C4-2B (cell line): ENCODE results near the gene ARRB2.

Source experiments
- H3K27ac ChIP-seq: fragments of 450-650 bp; 2 replicates; pipeline ENCODE4 v1.5.1; 2017
- ZFX ChIP-seq: fragments of 450-650 bp; IDR thresholded peaks from 2 replicates; pipeline ENCODE4 v1.6.1; 2017
- TF ChIP-seq, protein P1 (sequence below): fragments of 450-650 bp; conservative IDR thresholded peaks from 2 replicates; pipeline ENCODE4 v1.5.1; 2017; ENCODE audit warnings: mild to moderate bottlenecking

ARRB2 gene

DNA sequence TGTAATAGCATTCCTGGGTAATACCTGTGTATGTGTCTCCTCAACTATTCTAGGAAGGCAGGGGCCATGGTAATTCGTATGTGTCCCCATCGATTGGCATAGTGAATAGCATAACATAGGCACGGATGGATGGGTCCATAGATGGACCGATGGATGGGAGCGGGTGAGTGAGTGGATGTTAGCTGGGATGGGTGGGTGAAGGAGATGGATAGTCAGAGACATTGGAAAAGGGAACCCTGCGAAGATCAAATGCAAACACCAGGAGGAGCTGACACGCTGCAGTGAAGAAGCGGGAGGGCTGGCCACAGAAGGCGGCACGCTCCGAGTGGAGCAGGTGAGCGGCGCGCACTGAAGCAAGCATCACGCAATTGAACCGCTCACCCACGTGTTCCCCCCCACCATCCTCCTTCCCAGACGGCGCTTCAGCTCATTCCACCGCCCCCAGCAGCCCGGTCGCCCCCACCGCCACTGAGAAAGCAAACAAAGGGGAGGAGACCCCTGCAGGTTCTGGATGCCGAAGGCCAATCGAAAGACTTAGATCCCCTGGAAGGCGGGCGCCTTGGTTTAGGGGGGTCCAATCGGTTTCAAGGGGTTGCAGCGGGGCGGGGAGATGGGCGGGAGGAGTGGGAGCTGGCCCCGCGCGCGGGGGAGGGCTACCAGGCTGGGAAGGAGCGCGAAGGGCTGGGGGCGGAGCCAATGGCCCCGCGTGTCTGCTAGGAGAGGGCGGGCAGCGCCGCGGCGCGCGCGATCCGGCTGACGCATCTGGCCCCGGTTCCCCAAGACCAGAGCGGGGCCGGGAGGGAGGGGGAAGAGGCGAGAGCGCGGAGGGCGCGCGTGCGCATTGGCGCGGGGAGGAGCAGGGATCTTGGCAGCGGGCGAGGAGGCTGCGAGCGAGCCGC lies at the start of gene ARRB2:
ARRB2 (plus strand) TSS at position 839 of the 899 bp plus-strand sequence. CDS start 90 bp downstream, outside the sequence.
- peak within 1 kb of the TSS; percentile 72 for H3K27ac ChIP-seq
- TF ChIP-seq, protein P1, sequence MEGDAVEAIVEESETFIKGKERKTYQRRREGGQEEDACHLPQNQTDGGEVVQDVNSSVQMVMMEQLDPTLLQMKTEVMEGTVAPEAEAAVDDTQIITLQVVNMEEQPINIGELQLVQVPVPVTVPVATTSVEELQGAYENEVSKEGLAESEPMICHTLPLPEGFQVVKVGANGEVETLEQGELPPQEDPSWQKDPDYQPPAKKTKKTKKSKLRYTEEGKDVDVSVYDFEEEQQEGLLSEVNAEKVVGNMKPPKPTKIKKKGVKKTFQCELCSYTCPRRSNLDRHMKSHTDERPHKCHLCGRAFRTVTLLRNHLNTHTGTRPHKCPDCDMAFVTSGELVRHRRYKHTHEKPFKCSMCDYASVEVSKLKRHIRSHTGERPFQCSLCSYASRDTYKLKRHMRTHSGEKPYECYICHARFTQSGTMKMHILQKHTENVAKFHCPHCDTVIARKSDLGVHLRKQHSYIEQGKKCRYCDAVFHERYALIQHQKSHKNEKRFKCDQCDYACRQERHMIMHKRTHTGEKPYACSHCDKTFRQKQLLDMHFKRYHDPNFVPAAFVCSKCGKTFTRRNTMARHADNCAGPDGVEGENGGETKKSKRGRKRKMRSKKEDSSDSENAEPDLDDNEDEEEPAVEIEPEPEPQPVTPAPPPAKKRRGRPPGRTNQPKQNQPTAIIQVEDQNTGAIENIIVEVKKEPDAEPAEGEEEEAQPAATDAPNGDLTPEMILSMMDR, result no peak; the same call in 1 of the 2 replicates
- no peak for TF ChIP-seq ZFX

DNA sequence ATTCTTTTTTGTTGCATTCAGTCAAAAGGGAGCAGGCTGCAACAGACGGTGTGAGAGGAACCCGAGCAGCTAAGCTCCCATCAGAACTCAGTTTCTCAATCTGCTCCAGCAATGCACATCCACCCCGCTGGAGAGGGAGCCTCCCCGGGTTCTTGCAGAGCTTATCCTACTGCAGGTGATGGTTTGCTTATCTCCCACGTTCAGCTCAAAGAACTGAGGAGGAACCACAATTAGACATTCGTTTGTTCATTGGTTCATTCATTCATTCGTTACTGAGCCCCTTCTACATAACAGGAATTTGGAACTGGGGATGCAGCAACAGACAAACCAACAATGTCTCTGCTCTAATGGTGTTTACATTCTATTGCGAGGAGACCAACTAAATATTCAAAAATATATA lies 46.7 kb upstream of the ARRB2 start:
- no peak overlapping the region for H3K27ac ChIP-seq
- TF ChIP-seq, protein P1, result no peak
- TF ChIP-seq ZFX, result no peak

DNA sequence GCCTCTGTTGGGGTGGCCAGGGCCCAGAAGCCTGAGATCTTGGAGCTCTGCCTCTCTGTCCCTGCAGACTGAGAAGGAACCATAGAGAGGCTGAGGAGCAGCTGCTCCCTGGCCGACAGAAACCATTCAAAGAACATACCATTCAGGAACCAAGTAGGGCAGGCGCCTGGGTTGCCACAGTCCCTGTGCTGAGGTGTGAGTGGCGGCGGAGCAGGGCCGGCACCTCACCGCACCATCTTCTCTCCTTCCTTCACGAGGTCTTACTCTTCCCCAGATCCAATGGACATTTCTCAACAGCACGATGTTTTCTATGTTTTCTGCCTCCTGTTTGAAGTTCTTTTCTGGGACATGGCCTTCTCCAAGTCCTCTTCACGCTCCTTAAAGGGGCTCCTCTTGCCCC lies 46.2 kb upstream of the ARRB2 start:
- no peak overlapping the region for H3K27ac ChIP-seq
- no peak for TF ChIP-seq ZFX
- TF ChIP-seq, protein P1, result no peak

DNA sequence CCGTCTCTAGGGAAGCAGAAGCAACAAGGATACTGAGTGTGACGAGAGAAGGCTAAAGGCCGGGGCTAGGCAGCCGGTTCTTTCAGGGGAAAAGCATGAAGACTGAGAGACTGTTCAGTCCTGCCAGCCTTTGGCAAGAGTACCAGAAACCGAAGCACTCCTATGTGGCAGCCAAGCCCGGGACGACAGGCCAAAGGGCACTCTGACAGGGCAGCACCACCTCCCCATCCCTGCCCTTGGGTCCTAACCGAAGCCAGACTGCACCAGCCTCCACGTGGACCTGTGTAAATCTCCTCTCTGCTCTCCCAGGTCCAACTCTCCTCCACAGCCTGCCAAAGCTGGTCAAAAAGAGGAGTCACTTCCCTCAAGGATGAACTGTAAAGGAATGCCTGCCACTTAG lies 45.4 kb upstream of the ARRB2 start:
- no peak overlapping the region for H3K27ac ChIP-seq
- TF ChIP-seq ZFX, result no peak
- TF ChIP-seq, protein P1, result no peak

DNA sequence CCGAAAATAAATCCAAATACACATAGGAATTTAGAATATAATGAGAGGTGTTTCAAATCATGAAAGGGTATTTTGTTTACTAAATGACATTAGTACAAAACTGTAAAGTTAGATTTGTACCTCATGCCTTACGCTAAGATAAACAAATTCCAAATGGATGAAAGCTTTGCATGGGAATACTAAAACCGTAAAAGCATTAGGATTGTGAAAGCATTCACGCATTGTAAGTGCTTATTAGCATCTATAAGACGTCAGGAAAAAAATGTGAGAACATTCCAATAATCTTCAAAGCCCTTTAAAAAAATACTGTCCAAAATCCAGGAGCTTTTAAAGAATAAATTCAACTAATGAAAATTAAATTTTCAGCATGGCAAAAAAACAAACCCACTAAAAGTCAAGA lies 44.1 kb upstream of the ARRB2 start:
- TF ChIP-seq, protein P1, result no peak
- no peak for TF ChIP-seq ZFX
- H3K27ac ChIP-seq, result no peak overlapping the region

DNA sequence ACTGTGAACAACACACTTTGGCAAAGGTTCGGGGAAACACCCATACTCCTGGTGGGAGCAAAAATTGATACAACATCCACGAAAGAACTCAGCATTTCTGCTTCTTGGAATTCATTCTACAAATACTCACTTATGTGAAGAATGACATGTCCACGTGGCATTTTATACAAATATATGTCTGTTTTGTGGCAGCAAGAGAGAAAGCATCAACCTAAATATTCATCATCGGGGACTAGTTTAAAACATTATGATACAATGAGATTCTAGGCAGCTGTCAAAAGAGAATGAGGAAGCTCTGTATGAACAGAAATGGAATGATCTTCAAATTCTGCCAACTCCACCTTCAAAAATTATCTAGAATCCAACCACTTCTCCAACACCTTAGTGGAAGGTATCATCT lies 43.3 kb upstream of the ARRB2 start:
- no peak overlapping the region for H3K27ac ChIP-seq
- no peak for TF ChIP-seq ZFX
- TF ChIP-seq, protein P1, result no peak

DNA sequence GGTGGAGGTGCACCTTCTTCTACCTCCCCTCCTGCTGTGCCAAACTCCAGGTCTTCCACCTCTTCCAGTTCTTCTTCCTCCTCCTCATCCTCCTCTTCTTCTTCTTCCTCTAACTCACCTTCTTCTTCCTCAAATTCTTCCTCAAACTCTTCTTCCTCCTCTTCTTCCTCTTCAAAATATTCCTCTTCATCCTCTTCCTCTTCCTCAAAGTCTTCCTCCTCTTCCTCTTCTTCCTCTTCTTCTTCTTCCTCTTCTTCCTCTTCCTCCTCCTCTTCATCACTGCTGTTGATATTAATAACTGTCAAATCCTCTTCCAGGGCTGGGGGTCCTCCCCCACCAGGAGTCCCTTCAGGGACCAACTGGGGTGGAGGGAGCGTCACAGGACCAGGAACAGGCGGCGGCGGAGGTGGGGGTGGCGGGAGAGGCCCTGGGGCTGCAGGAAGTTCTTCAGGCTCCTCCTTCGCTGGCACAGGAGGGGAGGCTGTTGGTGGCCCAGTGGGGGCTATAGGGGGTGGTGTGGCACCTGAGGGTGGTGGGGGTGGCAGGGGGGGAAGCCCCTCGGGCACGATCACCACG lies 38.3 kb upstream of the ARRB2 start:
- H3K27ac ChIP-seq, result no peak overlapping the region
- TF ChIP-seq, protein P1, result no peak
- no peak for TF ChIP-seq ZFX
